Vagina (tissue), 2 donors: ENCODE results near the gene OPTC.

Experiments
- CTCF ChIP-seq, 3 experiments: fragments of 450-650 bp in 2 of 3; fragments of 200-600 bp in 1 of 3; sonication (generic) in 1 of 3; IDR thresholded peaks; one replicate each; pipeline ENCODE4 v1.5.1; 2017 to 2019; ENCODE audit warnings: antibody characterized with exemption in 3 of 3, mild to moderate bottlenecking in 2 of 3, moderate library complexity in 2 of 3
- POLR2A ChIP-seq, 2 donors: fragments of 450-650 bp; IDR thresholded peaks; one replicate each; pipeline ENCODE4 v1.6.1; 2017; ENCODE audit warnings: antibody characterized with exemption in 2 of 2, mild to moderate bottlenecking in 2 of 2, moderate library complexity in 2 of 2
- POLR2AphosphoS5 ChIP-seq, 2 donors: sonication (generic); formaldehyde crosslinking; IDR thresholded peaks; one replicate each; pipeline ENCODE4 v1.9.0; 2017; ENCODE audit warnings: antibody characterized with exemption in 2 of 2, mild to moderate bottlenecking in 2 of 2, low read depth in 1 of 2; ENCODE audit not compliant: insufficient read depth in 1 of 2

- TF ChIP-seq POLR2AphosphoS5 (IDR thresholded peaks at IDR 0.05; ENCODE audit: insufficient read depth in 1 of 2, low read depth in 1 of 2) (no peak), CTCF (IDR thresholded peaks at IDR 0.05) (no peak), POLR2A (IDR thresholded peaks at IDR 0.05) (no peak)
Observed at GRCh38 chr1:203544485-203544884, 50.5 kb downstream of the OPTC start.
